Measurements from ENCODE around the gene ATXN1.

DNA sequence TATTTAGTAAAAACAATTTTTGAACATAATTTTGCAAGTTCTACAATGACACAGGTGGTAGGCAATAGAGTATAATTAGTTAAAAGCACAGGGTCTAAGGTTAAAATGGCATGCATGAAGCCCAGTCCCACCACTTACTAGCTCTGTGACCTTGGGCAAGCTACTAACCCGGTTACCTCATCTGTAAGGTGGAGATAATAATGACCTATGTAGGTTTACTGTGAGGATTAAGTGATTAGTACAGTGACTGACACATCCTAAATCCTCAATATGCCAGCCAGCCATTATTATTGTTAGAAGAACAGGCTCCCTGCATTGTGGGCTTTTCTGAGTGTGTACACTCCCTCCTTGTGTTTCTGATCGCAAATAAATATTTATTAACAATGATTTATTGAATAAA, 26.2 kb downstream of the ATXN1 start:
- TF ChIP-seq EP300 (IDR thresholded peaks at IDR 0.05; ENCODE audit: borderline replicate concordance in 1 of 2, low read depth in 2 of 2, low read length in 2 of 2) (no peak), POLR2A (IDR thresholded peaks at IDR 0.05; ENCODE audit: control extremely low read depth in 1 of 2, low read depth in 2 of 2, low read length in 2 of 2) (no peak), RFX5 (IDR thresholded peaks at IDR 0.05; ENCODE audit: borderline replicate concordance, low read depth, low read length) (no peak), JUND (IDR thresholded peaks at IDR 0.05; ENCODE audit: low read length) (no peak), TAF1 (IDR thresholded peaks at IDR 0.05; ENCODE audit: low read depth, low read length) (no peak), JUN (IDR thresholded peaks at IDR 0.05; ENCODE audit: low read depth, low read length) (no peak), EZH2 (IDR thresholded peaks at IDR 0.05; ENCODE audit: low read depth, low read length, severe bottlenecking) (no peak), ZNF274 (IDR thresholded peaks at IDR 0.05; ENCODE audit: borderline replicate concordance, extremely low read depth, low read length) (no peak), YY1 (IDR thresholded peaks at IDR 0.05; ENCODE audit: low read depth, low read length) (no peak), RAD21 (IDR thresholded peaks at IDR 0.05 in 1 of 2, conservative IDR thresholded peaks at IDR 0.05 in 1 of 2; ENCODE audit: low read depth in 2 of 2, low read length in 2 of 2) (no peak)
- TF ChIP-seq, protein P1, sequence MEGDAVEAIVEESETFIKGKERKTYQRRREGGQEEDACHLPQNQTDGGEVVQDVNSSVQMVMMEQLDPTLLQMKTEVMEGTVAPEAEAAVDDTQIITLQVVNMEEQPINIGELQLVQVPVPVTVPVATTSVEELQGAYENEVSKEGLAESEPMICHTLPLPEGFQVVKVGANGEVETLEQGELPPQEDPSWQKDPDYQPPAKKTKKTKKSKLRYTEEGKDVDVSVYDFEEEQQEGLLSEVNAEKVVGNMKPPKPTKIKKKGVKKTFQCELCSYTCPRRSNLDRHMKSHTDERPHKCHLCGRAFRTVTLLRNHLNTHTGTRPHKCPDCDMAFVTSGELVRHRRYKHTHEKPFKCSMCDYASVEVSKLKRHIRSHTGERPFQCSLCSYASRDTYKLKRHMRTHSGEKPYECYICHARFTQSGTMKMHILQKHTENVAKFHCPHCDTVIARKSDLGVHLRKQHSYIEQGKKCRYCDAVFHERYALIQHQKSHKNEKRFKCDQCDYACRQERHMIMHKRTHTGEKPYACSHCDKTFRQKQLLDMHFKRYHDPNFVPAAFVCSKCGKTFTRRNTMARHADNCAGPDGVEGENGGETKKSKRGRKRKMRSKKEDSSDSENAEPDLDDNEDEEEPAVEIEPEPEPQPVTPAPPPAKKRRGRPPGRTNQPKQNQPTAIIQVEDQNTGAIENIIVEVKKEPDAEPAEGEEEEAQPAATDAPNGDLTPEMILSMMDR (IDR thresholded peaks at IDR 0.05; ENCODE audit: control extremely low read depth in 1 of 3, insufficient read depth in 1 of 3, low read depth in 1 of 3, low read length in 3 of 3): no peak
- TF ChIP-seq, protein P2, sequence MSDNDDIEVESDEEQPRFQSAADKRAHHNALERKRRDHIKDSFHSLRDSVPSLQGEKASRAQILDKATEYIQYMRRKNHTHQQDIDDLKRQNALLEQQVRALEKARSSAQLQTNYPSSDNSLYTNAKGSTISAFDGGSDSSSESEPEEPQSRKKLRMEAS (IDR thresholded peaks at IDR 0.05): no peak
